Activated CD4-positive, alpha-beta memory T cell treated with anti-CD3 and anti-CD28 coated beads, Interleukin-2, amount 10 ng/mL, durations not matched to agents 7 days and 5 days (primary cell): ENCODE results near the gene BCL11B. TPM values are rescaled to one million over a fixed set of nuclear protein-coding genes. Genes with fewer than 3 reads are reported as not detected.

Experiments
- CTCF ChIA-PET: fragments of 350-600 bp; sonication (Branson Sonifier 250); formaldehyde crosslinking; loops from one replicate; lab custom pipeline; 2021; ENCODE audit warnings: antibody characterized with exemption, inconsistent platforms; lab: Charles Lee
- POLR2A ChIA-PET: fragments of 350-600 bp; sonication (Branson Sonifier 250); formaldehyde crosslinking; loops from one replicate; lab custom pipeline; 2021; ENCODE audit warnings: antibody characterized with exemption; lab: Charles Lee
- DNase-seq: peaks from one replicate; pipeline ENCODE4 v3.0.0-alpha.2; 2020
- H3K27ac Mint-ChIP-seq: one replicate; pipeline ENCODE4 v1.8.0; 2021; ENCODE audit warnings: mild to moderate bottlenecking, mixed read lengths
- H3K27me3 Mint-ChIP-seq: one replicate; pipeline ENCODE4 v1.8.0; 2021; ENCODE audit warnings: mixed read lengths
- H3K36me3 Mint-ChIP-seq: one replicate; pipeline ENCODE4 v1.8.0; 2021; ENCODE audit warnings: low read depth, mixed read lengths
- H3K4me1 Mint-ChIP-seq: one replicate; pipeline ENCODE4 v1.8.0; 2021; ENCODE audit warnings: mixed read lengths
- H3K4me3 Mint-ChIP-seq: one replicate; pipeline ENCODE4 v1.8.0; 2021; ENCODE audit warnings: mild to moderate bottlenecking, mixed read lengths
- H3K9me3 Mint-ChIP-seq: one replicate; pipeline ENCODE4 v1.8.0; 2021; ENCODE audit warnings: mixed read lengths
- total RNA-seq, 2 experiments: library from RNA; stranded (reverse); gene quantifications; one replicate each; pipeline ENCODE4 v1.2.3, GENCODE V29; 2021

Gene BCL11B
- total RNA-seq, 2 experiments from 2014 or later: 81.7 to 82.0 TPM

DNA sequence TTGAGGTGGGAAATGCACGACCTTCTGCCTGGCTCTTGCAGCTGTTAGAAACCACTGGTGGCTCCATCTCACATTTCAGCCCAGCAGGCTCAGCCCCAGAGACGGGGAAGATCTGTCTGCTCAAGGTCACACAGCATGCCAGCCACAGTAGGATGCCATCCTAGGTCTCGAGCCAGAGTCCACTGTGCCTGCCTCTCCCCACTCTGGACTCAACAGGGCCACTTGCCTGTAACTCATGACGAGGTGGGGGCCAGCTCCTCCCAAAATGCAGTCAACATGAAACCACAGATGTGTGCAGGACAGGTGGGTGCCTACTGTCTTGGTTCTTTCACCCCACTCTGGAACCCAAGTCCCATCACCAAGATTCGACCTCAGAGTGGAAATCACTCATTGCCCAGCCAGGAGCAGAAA lies 23.2 kb downstream of the BCL11B start:
- peaks cover 72% of the 10 kb centered on the region for H3K36me3 Mint-ChIP-seq
- DNase-seq: no peak
- peak overlapping the region; percentile 94 for H3K27ac Mint-ChIP-seq
- CTCF ChIA-PET: interaction anchor here (1.0 to 3.0 kb wide), 4 partner anchors 12 to 1110 kb away, joined by 3 to 14 read pairs (median 6); no protein-coding TSS in a partner anchor
- H3K4me1 Mint-ChIP-seq: peaks cover 80% of the 10 kb centered on the region
- POLR2A ChIA-PET: interaction anchor here (0.7 to 41.9 kb wide), 5 partner anchors 15 to 1067 kb away, joined by 3 to 1689 read pairs (median 3); partner anchors contain the start of gene BCL11B
- H3K4me3 Mint-ChIP-seq: peak overlapping the region; percentile 82
- no peaks in the 10 kb centered on the region for H3K27me3 Mint-ChIP-seq
- no peaks in the 10 kb centered on the region for H3K9me3 Mint-ChIP-seq

DNA sequence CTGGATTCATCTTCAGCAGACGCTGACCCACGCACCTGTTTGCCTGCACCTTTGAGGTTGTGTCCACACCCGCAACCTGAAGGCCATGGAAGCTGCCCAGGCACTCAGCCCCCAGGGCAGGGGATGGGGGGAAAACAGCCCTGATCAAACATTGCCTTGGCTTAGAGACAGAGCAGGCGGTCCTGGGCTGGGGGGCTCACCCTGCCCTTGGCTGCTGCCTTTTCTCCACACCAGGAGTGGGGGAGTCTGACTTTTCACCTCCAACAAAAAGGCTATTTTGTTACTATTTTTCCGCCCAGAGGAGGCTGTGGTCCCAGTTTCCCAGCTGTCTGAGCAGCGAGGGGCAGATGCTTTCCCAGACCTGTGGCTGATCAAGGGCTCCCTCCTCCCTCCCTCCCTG lies 24.2 kb downstream of the BCL11B start:
- H3K4me3 Mint-ChIP-seq: peak overlapping the region; percentile 82
- CTCF ChIA-PET: interaction anchor here (0.6 to 3.8 kb wide), 4 partner anchors 13 to 20 kb away, joined by 3 to 29 read pairs (median 11); no protein-coding TSS in a partner anchor
- peaks cover 80% of the 10 kb centered on the region for H3K4me1 Mint-ChIP-seq
- no peaks in the 10 kb centered on the region for H3K27me3 Mint-ChIP-seq
- peak overlapping the region; percentile 94 for H3K27ac Mint-ChIP-seq
- POLR2A ChIA-PET: interaction anchor here (1.0 to 41.9 kb wide), 4 partner anchors 16 to 60 kb away, joined by 3 to 1689 read pairs (median 288); partner anchors contain the start of gene BCL11B
- H3K9me3 Mint-ChIP-seq: no peaks in the 10 kb centered on the region
- peaks cover 69% of the 10 kb centered on the region for H3K36me3 Mint-ChIP-seq
- DNase-seq: no peak

DNA sequence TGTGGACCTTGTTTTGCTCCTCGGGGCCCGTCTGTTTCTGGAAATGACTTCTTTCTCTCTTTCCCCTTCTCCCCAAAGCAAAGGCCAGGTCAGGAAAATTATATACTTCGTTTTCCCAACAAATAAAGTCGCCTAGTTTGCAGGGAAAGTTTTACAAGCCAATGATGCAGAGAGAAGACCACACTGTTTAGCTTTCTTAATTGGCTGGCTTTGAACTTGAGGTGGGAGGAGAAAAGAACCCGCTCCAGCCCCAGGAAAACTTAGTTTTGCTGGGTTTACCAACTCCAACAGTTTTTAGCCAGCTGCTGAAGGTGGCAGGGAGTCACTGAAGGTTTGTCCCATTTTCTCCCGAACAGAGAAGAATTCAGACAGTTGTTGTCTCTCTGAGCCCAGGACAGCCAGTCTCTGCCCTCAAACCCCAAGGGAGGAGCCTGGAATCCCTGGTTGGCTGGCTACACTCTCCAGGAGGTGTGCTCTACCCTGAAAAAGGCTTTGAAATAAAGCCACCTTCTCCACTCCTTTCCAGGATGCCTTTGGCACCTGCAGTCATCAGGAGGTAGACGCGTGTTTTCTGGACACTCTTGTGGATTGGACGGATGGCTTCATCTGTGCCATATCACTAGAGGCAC lies 24.8 kb downstream of the BCL11B start:
- DNase-seq: no peak
- Mint-ChIP-seq H3K4me3 (peak overlapping the region; percentile 82), H3K36me3 (peaks cover 69% of the 10 kb centered on the region), H3K27ac (peak overlapping the region; percentile 94), H3K9me3 (no peaks in the 10 kb centered on the region), H3K27me3 (no peaks in the 10 kb centered on the region), H3K4me1 (peaks cover 80% of the 10 kb centered on the region)
- ChIA-PET POLR2A (interaction anchor here (1.0 to 41.9 kb wide), 5 partner anchors 17 to 1269 kb away, joined by 3 to 1689 read pairs (median 5); partner anchors contain the start of gene BCL11B), CTCF (interaction anchor here (0.6 to 3.8 kb wide), 4 partner anchors 16 to 58 kb away, joined by 3 to 29 read pairs (median 4); no protein-coding TSS in a partner anchor)

DNA sequence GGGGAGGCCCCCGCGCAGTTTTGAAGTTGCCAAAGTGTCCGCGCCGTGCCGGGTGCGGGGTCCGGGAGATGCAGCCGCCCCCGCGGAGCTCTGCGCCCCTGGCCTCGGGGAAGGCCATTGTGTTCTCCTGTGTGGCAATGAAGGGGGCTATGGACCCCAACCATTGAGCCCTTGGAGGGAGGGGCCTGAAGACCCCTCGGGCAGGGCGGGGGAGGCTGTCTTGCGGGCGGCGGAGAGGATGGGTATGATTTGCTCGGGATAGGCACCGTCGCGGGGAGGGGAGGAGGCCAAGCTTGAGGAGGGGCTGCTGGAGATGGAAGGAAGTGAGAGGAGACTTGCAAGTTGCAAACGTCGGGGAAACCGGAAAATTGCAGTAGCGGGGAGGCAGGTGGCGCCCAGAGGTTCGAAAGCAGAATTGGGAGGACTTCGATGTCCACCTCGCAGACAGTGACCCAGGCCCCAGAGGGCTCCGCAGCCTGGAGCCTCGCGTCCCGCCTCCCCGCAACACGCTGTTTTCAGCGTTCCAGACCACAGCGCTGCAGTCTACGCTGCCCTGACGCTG lies 25.4 kb downstream of the BCL11B start:
- Mint-ChIP-seq H3K27ac (peak overlapping the region; percentile 94), H3K4me1 (peaks cover 80% of the 10 kb centered on the region), H3K4me3 (peak overlapping the region; percentile 82), H3K9me3 (no peaks in the 10 kb centered on the region), H3K36me3 (peaks cover 64% of the 10 kb centered on the region), H3K27me3 (no peaks in the 10 kb centered on the region)
- peak; percentile 64 for DNase-seq
- CTCF ChIA-PET: interaction anchor here (1.0 to 3.8 kb wide), 3 partner anchors 16 to 57 kb away, joined by 3 to 29 read pairs (median 6); no protein-coding TSS in a partner anchor
- POLR2A ChIA-PET: interaction anchor here (1.0 to 41.9 kb wide), 5 partner anchors 17 to 1269 kb away, joined by 3 to 1689 read pairs (median 5); partner anchors contain the start of gene BCL11B

DNA sequence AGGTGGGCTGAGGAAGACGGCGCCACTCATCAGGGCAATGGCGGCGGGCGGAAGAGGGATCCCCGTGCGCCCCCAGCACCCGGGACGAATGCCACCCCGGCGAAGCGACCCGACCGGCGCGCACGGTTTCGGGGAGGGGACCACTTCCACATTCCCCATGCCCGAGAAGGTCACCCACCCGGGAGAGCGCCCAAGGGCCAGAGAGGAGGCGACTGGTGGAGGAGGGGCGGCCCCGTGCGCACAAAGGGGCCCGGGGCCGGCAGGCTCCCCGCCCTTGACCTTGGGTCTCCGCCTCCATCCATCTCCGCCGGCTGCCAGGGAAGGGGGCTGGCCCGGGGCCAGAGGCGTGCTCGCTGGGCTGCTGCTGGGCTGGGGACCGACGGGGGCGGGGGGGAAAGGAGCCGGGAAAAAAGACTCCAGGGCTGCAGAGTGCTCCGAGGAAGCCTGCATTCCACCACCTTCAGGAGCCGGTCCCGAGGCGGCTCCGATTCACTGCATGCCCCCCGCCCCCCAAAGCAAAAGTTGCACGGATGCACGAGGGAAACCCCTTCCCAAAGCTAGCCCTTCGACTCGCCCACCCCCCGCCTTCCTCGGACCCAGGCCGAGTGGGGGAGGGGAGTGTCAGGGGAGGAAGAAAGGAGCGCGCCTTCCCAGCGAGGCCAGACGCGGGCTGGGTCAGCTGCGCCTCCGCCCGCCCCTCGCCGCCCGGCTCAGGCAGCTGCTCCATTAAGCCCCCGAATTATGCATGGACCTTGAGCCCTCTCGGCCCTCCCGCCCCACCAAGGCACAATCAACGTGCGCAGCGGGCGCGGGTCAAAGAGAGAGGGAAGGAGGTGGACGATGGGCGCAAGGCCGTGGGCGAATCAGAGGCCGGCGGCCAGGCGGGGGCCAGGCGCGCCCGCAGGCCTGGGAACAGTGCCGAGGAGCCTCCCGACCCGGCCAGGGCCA lies 26.2 kb downstream of the BCL11B start:
- H3K4me1 Mint-ChIP-seq: peaks cover 79% of the 10 kb centered on the region
- no peak for DNase-seq
- peaks cover 62% of the 10 kb centered on the region for H3K36me3 Mint-ChIP-seq
- CTCF ChIA-PET: interaction anchor here (1.0 to 3.8 kb wide), 7 partner anchors 13 to 57 kb away, joined by 3 to 29 read pairs (median 5); no protein-coding TSS in a partner anchor
- no peaks in the 10 kb centered on the region for H3K27me3 Mint-ChIP-seq
- peak overlapping the region; percentile 99 for H3K27ac Mint-ChIP-seq
- peak overlapping the region; percentile 79 for H3K4me3 Mint-ChIP-seq
- H3K9me3 Mint-ChIP-seq: no peaks in the 10 kb centered on the region
- POLR2A ChIA-PET: interaction anchor here (1.0 to 41.9 kb wide), 7 partner anchors 18 to 1268 kb away, joined by 3 to 1689 read pairs (median 5); partner anchors contain the start of gene BCL11B

DNA sequence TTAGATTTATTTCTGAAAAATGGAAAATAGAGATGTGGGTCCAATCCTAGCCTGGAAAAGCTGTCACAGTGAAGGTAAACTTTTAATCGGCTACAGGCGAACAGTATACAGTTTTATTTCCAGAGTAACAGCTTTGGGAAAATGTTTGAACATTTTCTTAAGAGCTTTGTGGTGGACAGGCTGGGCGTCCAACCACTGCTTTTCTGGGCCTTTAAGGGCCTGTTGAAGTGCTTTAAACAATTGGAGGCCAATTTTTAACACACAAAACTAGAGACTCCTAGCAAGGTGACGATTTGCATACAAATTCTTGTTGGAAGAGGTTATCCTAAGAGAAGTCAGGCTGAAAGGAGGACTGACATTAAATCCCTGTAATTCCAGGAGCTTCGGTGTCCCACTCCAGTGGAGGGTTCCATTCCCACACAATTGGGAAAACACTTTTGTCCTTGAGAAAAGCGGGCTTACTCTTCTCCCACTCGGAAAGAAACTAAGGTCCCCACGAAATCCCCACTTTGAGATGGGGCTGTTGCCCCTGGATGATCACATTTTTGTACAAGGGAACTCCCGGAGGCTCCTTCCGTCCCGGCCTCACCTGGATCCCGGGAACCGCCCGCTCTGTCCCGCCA lies 26.9 kb downstream of the BCL11B start:
- H3K36me3 Mint-ChIP-seq: peaks cover 62% of the 10 kb centered on the region
- peaks cover 81% of the 10 kb centered on the region for H3K4me1 Mint-ChIP-seq
- H3K4me3 Mint-ChIP-seq: peak overlapping the region; percentile 79
- CTCF ChIA-PET: interaction anchor here (0.8 to 3.8 kb wide), 9 partner anchors 9 to 27 kb away, joined by 3 to 29 read pairs (median 4); partner anchors contain the start of gene BCL11B
- POLR2A ChIA-PET: interaction anchor here (1.0 to 41.9 kb wide), 5 partner anchors 18 to 1267 kb away, joined by 3 to 1689 read pairs (median 5); partner anchors contain the start of gene BCL11B
- no peaks in the 10 kb centered on the region for H3K9me3 Mint-ChIP-seq
- H3K27me3 Mint-ChIP-seq: no peaks in the 10 kb centered on the region
- DNase-seq: no peak
- peak overlapping the region; percentile 99 for H3K27ac Mint-ChIP-seq

DNA sequence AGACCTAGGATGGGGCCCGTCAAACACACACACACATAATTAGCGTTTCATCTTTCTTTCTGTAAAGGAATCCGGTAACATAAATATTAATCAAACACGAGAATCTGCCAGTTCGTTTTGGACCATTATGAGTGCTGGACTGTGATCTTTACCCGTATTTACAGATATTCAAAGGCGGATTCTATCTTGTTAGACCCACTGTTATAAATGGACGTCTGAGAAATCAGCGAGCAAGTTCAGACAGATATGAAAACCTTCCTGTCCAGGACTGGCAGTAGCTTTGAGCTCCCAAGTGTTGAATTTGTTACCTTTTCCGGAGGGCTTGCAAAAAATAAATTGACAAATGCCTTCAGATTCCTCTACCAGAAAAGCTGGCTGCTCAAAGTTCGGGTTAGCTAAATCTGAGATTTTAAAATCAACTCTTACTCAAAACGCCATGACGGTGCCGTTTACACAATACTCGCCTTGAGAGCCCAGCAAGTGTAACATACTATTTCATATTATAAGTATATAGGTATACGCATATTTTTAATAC lies 27.6 kb downstream of the BCL11B start:
- no peak for DNase-seq
- peaks cover 63% of the 10 kb centered on the region for H3K36me3 Mint-ChIP-seq
- POLR2A ChIA-PET: interaction anchor here (1.0 to 41.9 kb wide), 5 partner anchors 17 to 1267 kb away, joined by 3 to 1689 read pairs (median 5); partner anchors contain the start of gene BCL11B
- H3K27ac Mint-ChIP-seq: peak overlapping the region; percentile 99
- peaks cover 83% of the 10 kb centered on the region for H3K4me1 Mint-ChIP-seq
- H3K9me3 Mint-ChIP-seq: no peaks in the 10 kb centered on the region
- H3K27me3 Mint-ChIP-seq: no peaks in the 10 kb centered on the region
- peak overlapping the region; percentile 79 for H3K4me3 Mint-ChIP-seq
- CTCF ChIA-PET: interaction anchor here (0.8 to 3.8 kb wide), 8 partner anchors 9 to 28 kb away, joined by 3 to 29 read pairs (median 4); partner anchors contain the start of gene BCL11B

DNA sequence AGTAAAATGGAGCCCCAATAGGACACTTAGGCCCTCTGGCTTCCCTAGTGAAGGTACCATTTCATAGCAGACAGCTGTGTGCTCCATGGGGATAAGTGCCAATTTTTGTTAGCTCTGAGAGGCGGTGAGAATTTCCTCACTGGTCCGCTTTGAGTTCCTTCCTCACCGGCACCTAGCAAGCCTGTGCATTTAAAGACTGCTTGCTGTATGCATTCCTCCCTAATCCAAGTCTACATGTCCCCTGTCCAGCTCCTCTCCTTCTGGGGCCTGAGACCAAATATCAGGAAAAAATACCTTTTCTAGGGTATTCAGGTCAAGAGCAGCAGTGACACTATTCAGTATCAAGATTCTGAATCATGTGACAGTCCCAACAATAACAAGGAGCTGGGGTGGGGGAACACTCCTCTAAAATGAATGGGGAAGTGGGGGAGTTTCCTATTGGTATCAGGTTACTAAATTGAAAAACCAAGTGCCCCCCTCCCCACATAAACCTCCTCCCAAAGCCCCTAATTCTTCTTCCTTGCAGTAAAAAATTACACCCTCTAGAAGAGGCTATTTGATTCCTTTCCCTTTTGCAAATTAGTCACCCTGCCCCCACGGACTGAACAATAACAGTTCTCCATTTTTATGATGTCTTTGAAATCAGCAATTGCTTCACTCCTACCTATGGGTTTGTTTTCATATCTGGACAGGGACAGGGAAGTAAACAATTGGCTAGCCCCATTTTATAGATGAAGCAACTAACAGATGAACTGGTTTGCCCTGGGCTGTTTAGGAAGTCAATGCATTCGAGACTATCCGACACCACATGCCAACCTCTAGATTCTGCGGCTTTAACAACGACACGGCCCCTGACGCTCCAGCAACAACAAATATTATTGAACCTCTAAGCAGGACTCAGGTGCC lies 28.9 kb downstream of the BCL11B start:
- Mint-ChIP-seq H3K27ac (peak overlapping the region; percentile 99), H3K4me1 (peaks cover 83% of the 10 kb centered on the region), H3K27me3 (no peaks in the 10 kb centered on the region), H3K9me3 (no peaks in the 10 kb centered on the region), H3K4me3 (peak overlapping the region; percentile 79), H3K36me3 (peaks cover 61% of the 10 kb centered on the region)
- ChIA-PET POLR2A (interaction anchor here (0.9 to 41.9 kb wide), 9 partner anchors 3 to 1266 kb away, joined by 3 to 1689 read pairs (median 15); partner anchors contain the start of gene BCL11B), CTCF (interaction anchor here (1.5 to 3.8 kb wide), 8 partner anchors 9 to 32 kb away, joined by 3 to 40 read pairs (median 12); partner anchors contain the start of gene BCL11B)
- DNase-seq: no peak

DNA sequence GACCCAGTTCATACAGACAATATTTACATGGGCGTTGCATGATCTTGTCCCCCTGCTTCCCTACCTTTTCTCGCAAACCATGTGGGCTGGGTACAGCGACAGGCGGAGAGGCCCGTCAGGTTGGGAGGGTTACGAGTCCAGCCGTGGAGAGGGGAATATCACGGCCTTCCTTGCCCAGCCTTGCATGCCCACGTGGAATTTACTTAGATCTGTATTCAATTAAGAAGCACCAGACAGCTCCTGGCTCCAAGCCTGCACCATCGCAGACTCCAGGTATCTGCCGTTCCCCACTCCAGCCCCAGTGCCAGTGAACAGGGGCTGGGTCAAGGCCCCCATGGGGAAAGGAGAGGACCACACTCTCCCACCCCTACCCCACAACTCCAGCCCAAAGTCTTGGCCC lies 29.8 kb downstream of the BCL11B start:
- peaks cover 83% of the 10 kb centered on the region for H3K4me1 Mint-ChIP-seq
- ChIA-PET CTCF (interaction anchor here (1.5 to 3.8 kb wide), 9 partner anchors 8 to 32 kb away, joined by 3 to 40 read pairs (median 7); partner anchors contain the start of gene BCL11B), POLR2A (interaction anchor here (0.9 to 41.9 kb wide), 11 partner anchors 3 to 1266 kb away, joined by 3 to 1689 read pairs (median 5); partner anchors contain the start of gene BCL11B)
- H3K27ac Mint-ChIP-seq: peak overlapping the region; percentile 99
- no peak for DNase-seq
- H3K9me3 Mint-ChIP-seq: no peaks in the 10 kb centered on the region
- H3K27me3 Mint-ChIP-seq: no peaks in the 10 kb centered on the region
- peak overlapping the region; percentile 79 for H3K4me3 Mint-ChIP-seq
- peaks cover 67% of the 10 kb centered on the region for H3K36me3 Mint-ChIP-seq

DNA sequence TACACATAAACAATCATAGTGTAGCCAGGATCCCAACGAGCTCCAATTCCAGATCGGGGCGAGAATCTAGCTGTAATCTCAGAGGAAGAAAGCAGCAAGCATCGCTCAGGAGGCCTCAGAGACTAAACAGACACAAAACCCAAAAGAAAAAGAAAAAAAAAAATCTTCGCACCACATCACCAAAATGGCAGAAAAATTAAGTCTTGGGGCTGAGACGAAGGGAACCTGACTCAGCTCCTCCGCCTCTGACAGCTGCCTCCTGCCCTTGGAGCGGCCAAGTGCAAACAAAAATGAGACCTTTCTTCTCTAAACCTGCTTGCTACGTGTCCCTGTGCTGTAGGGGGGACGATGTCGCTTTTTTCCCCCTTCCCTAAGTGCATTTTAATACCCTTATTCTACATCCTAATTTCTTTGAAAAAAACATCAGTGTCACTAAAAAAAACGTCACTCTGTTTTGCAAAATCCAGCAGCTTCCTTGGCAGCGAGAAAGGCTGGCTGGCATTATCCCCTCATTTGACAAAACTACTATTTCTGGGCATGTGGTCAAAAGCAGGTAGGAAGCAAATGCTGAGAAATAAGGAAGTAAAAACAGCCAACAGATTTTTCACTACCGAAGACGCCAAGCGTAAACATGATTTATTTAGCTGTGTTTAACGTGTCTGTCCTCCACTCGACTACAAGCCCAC lies 30.5 kb downstream of the BCL11B start:
- POLR2A ChIA-PET: interaction anchor here (0.6 to 41.9 kb wide), 14 partner anchors 2 to 1100 kb away, joined by 3 to 1689 read pairs (median 4); partner anchors contain the start of gene BCL11B
- H3K9me3 Mint-ChIP-seq: no peaks in the 10 kb centered on the region
- no peaks in the 10 kb centered on the region for H3K27me3 Mint-ChIP-seq
- DNase-seq: no peak
- CTCF ChIA-PET: interaction anchor here (0.6 to 3.8 kb wide), 13 partner anchors 8 to 1263 kb away, joined by 3 to 40 read pairs (median 6); no protein-coding TSS in a partner anchor
- peaks cover 63% of the 10 kb centered on the region for H3K36me3 Mint-ChIP-seq
- peaks cover 83% of the 10 kb centered on the region for H3K4me1 Mint-ChIP-seq
- H3K27ac Mint-ChIP-seq: peak overlapping the region; percentile 99
- peak overlapping the region; percentile 79 for H3K4me3 Mint-ChIP-seq
